ENCODE measurements around the gene TANGO2. TPM values are rescaled to one million over a fixed set of nuclear protein-coding genes. Genes with fewer than 3 reads are reported as not detected.
A peak's percentile ranks its signal among the peaks of the same experiment; 100 is the strongest.

Gene TANGO2
- polyA plus RNA-seq, 1 of the 3 experiments (the other 2 are of a cell fraction) = 20.7 TPM

GRCh38 chr22:20000246-20001081 lies 20.4 kb upstream of the TANGO2 start:
- Histone ChIP-seq H3K79me2 (ENCODE audit: insufficient read depth) (no peaks in the 10 kb centered on the region), H2AFZ (ENCODE audit: low read depth) (no peak overlapping the region), H3K9ac (no peak overlapping the region), H3K9me3 (peaks cover 16% of the 10 kb centered on the region; the same call in 1 of the 2 replicates), H3K4me1 (ENCODE audit: control insufficient read depth in 1 of 2, insufficient read depth in 2 of 2, low read depth in 1 of 2, low read length in 1 of 2) (peaks cover 0 to 70% of the 10 kb centered on the region in 2 experiments; a peak in 2 of 4 replicates), H3F3A (replicated peaks; ENCODE audit: insufficient read depth) (no peaks in the 10 kb centered on the region), H3K36me3 (replicated peaks in 1 of 2; ENCODE audit: control insufficient read depth in 1 of 2, insufficient read depth in 2 of 2, low read length in 1 of 2) (peaks cover 0 to 10% of the 10 kb centered on the region in 2 experiments), H3K9me2 (no peaks in the 10 kb centered on the region), H3K4me3 (ENCODE audit: low read depth in 2 of 2, low read length in 1 of 2) (no peak overlapping the region), H4K20me1 (ENCODE audit: insufficient read depth) (no peaks in the 10 kb centered on the region), H3K27me3 (ENCODE audit: insufficient read depth) (no peaks in the 10 kb centered on the region), H3K27ac (ENCODE audit: low read depth in 2 of 2, low read length in 1 of 2) (peak overlapping the region in 1 of 2 experiments; percentile 97; a peak in 2 of 4 replicates), H3K4me2 (no peak overlapping the region)
- POLR2A ChIA-PET = no interaction called here
- WGBS (ENCODE audit: low lambda C conversion rate) = 81% methylated on average over 10 of the region's 14 CpGs
- peak; percentile 39; the same call in 1 of the 2 replicates for TF ChIP-seq FOXJ3 (CRISPR knock-in tag; IDR thresholded peaks at IDR 0.05)
- TF ChIP-seq, protein P1, sequence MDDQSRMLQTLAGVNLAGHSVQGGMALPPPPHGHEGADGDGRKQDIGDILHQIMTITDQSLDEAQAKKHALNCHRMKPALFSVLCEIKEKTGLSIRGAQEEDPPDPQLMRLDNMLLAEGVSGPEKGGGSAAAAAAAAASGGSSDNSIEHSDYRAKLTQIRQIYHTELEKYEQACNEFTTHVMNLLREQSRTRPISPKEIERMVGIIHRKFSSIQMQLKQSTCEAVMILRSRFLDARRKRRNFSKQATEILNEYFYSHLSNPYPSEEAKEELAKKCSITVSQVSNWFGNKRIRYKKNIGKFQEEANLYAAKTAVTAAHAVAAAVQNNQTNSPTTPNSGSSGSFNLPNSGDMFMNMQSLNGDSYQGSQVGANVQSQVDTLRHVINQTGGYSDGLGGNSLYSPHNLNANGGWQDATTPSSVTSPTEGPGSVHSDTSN (IDR thresholded peaks at IDR 0.05) = no peak
- peak in 1 of 2 experiments; percentile 38; a peak in 1 of 4 replicates for TF ChIP-seq EP300 (IDR thresholded peaks at IDR 0.05; ENCODE audit: borderline replicate concordance in 1 of 2, low read depth in 1 of 2, low read length in 1 of 2)
- CTCF ChIA-PET = interaction anchor here (0.7 to 5.0 kb wide), 7 partner anchors 10 to 90 kb away, joined by 3 to 31 read pairs (median 12); no protein-coding TSS in a partner anchor
- peak; percentile 64 for DNase-seq

DNA sequence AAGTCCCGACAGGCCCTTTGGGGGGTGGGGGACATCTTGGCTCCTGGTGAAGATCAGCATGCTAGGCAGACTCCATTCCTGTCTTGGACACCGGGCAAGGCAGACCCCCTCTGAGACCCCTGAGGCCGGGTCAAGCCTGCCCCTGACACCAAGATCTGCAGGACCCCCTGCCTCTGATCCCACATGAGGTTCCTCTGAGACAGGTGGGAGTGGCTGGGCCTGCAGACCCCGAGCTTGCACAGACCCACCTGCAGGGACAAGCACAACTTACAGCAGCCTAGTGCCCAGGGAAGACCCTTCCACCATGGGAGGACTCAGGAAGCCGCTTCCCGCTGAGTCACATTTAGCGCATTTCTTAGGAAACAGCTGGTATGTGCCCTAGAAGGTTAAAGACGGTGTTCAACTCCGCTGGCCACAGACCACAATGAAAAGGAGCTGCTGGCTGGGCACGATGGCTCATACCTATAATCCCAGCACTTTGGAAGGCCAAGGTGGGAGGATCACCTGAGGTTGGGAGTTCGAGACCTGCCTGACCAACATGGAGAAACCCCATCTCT lies 19.8 kb upstream of the TANGO2 start:
- Histone ChIP-seq H3F3A (replicated peaks; ENCODE audit: insufficient read depth) (no peaks in the 10 kb centered on the region), H4K20me1 (ENCODE audit: insufficient read depth) (no peaks in the 10 kb centered on the region), H3K9me2 (no peaks in the 10 kb centered on the region), H3K4me1 (ENCODE audit: control insufficient read depth in 1 of 2, insufficient read depth in 2 of 2, low read depth in 1 of 2, low read length in 1 of 2) (peaks cover 0 to 63% of the 10 kb centered on the region in 2 experiments; a peak in 1 of 4 replicates), H3K27me3 (ENCODE audit: insufficient read depth) (no peaks in the 10 kb centered on the region), H3K4me3 (ENCODE audit: low read depth in 2 of 2, low read length in 1 of 2) (no peak overlapping the region), H3K36me3 (replicated peaks in 1 of 2; ENCODE audit: control insufficient read depth in 1 of 2, insufficient read depth in 2 of 2, low read length in 1 of 2) (peaks cover 0 to 10% of the 10 kb centered on the region in 2 experiments), H3K9me3 (peaks cover 16% of the 10 kb centered on the region; the same call in 1 of the 2 replicates), H3K9ac (no peak overlapping the region), H3K4me2 (no peak overlapping the region), H2AFZ (ENCODE audit: low read depth) (no peak overlapping the region), H3K27ac (ENCODE audit: low read depth in 2 of 2, low read length in 1 of 2) (peak overlapping the region in 1 of 2 experiments; percentile 97; a peak in 1 of 4 replicates), H3K79me2 (ENCODE audit: insufficient read depth) (no peaks in the 10 kb centered on the region)
- DNase-seq = no peak
- ChIA-PET CTCF (interaction anchor here (0.9 to 5.0 kb wide), 3 partner anchors 11 to 30 kb away, joined by 4 to 31 read pairs (median 12); no protein-coding TSS in a partner anchor), POLR2A (no interaction called here)
- 76% methylated on average over 5 of the region's 11 CpGs for WGBS (ENCODE audit: low lambda C conversion rate)
- no peak for TF ChIP-seq GABPA (IDR thresholded peaks at IDR 0.05; ENCODE audit: low read depth)
- TF ChIP-seq, protein P2, sequence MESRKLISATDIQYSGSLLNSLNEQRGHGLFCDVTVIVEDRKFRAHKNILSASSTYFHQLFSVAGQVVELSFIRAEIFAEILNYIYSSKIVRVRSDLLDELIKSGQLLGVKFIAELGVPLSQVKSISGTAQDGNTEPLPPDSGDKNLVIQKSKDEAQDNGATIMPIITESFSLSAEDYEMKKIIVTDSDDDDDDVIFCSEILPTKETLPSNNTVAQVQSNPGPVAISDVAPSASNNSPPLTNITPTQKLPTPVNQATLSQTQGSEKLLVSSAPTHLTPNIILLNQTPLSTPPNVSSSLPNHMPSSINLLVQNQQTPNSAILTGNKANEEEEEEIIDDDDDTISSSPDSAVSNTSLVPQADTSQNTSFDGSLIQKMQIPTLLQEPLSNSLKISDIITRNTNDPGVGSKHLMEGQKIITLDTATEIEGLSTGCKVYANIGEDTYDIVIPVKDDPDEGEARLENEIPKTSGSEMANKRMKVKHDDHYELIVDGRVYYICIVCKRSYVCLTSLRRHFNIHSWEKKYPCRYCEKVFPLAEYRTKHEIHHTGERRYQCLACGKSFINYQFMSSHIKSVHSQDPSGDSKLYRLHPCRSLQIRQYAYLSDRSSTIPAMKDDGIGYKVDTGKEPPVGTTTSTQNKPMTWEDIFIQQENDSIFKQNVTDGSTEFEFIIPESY (IDR thresholded peaks at IDR 0.05; ENCODE audit: borderline replicate concordance, low read depth) = no peak
- TF ChIP-seq, protein P3, sequence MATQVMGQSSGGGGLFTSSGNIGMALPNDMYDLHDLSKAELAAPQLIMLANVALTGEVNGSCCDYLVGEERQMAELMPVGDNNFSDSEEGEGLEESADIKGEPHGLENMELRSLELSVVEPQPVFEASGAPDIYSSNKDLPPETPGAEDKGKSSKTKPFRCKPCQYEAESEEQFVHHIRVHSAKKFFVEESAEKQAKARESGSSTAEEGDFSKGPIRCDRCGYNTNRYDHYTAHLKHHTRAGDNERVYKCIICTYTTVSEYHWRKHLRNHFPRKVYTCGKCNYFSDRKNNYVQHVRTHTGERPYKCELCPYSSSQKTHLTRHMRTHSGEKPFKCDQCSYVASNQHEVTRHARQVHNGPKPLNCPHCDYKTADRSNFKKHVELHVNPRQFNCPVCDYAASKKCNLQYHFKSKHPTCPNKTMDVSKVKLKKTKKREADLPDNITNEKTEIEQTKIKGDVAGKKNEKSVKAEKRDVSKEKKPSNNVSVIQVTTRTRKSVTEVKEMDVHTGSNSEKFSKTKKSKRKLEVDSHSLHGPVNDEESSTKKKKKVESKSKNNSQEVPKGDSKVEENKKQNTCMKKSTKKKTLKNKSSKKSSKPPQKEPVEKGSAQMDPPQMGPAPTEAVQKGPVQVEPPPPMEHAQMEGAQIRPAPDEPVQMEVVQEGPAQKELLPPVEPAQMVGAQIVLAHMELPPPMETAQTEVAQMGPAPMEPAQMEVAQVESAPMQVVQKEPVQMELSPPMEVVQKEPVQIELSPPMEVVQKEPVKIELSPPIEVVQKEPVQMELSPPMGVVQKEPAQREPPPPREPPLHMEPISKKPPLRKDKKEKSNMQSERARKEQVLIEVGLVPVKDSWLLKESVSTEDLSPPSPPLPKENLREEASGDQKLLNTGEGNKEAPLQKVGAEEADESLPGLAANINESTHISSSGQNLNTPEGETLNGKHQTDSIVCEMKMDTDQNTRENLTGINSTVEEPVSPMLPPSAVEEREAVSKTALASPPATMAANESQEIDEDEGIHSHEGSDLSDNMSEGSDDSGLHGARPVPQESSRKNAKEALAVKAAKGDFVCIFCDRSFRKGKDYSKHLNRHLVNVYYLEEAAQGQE (IDR thresholded peaks at IDR 0.05; ENCODE audit: low read depth, low read length) = no peak
- TF ChIP-seq SIN3A (IDR thresholded peaks at IDR 0.05; ENCODE audit: borderline replicate concordance, low read depth, low read length) = no peak
- no peak for TF ChIP-seq ELF1 (IDR thresholded peaks at IDR 0.05)
- no peak for TF ChIP-seq JUND (IDR thresholded peaks at IDR 0.05)
- no peak for TF ChIP-seq RXRA (IDR thresholded peaks at IDR 0.05; ENCODE audit: borderline replicate concordance, low read depth)
- TF ChIP-seq, protein P1 (IDR thresholded peaks at IDR 0.05) = no peak
- TF ChIP-seq MEF2A (IDR thresholded peaks at IDR 0.05; ENCODE audit: borderline replicate concordance, low read depth) = no peak
